CD4-positive, alpha-beta T cell (primary cell): ENCODE data around the gene ANKH. TPM values are rescaled to one million over a fixed set of nuclear protein-coding genes. Genes with fewer than 3 reads are reported as not detected.
A peak's percentile ranks its signal among the peaks of the same experiment; 100 is the strongest.

ENCODE experiments used
- ATAC-seq: fragments of 200-7000 bp; cut with Tn5 transposase; one replicate; pipeline ENCODE4 v1.10.0; 2022; ENCODE audit warnings: mild to moderate bottlenecking; ENCODE audit not compliant: poor library complexity
- CTCF ChIA-PET: fragments of 350-600 bp; sonication (Branson Sonifier 250); formaldehyde crosslinking; loops from one replicate; lab custom pipeline; 2021; ENCODE audit warnings: antibody characterized with exemption, inconsistent platforms; lab: Charles Lee
- POLR2A ChIA-PET: fragments of 350-600 bp; sonication (Branson Sonifier 250); formaldehyde crosslinking; loops from one replicate; lab custom pipeline; 2021; ENCODE audit warnings: antibody characterized with exemption, inconsistent platforms; lab: Charles Lee
- DNase-seq, 14 experiments: peaks; one replicate each; pipeline ENCODE4 v3.0.0-alpha.2; 2013 to 2020; ENCODE audit warnings: mixed read lengths in 2 of 14
- H3K27ac ChIP-seq, 2 donors: one replicate each; pipeline versions ENCODE4 v1.5.1 to v1.7.0; 2013; ENCODE audit warnings: low read length in 2 of 2, low read depth in 1 of 2, mild to moderate bottlenecking in 1 of 2
- H3K27me3 ChIP-seq, 2 experiments: 1 replicate in 1 of 2; 2 replicates in 1 of 2; pipeline versions ENCODE4 v1.6.1 to v1.7.0; 2013; ENCODE audit warnings: low read length in 2 of 2, control low read depth in 1 of 2, mild to moderate bottlenecking in 1 of 2, moderate library complexity in 1 of 2; ENCODE audit not compliant: insufficient read depth in 2 of 2, control insufficient read depth in 1 of 2
- H3K36me3 ChIP-seq: one replicate; pipeline ENCODE4 v1.6.1; 2013; ENCODE audit warnings: low read length, control low read depth; ENCODE audit not compliant: insufficient read depth
- H3K4me1 ChIP-seq: one replicate; pipeline ENCODE4 v1.6.1; 2013; ENCODE audit warnings: low read length, control low read depth; ENCODE audit not compliant: insufficient read depth
- H3K4me3 ChIP-seq: one replicate; pipeline ENCODE4 v1.5.1; 2013; ENCODE audit warnings: mild to moderate bottlenecking, low read length, moderate library complexity
- H3K9me3 ChIP-seq, 2 experiments: 1 replicate in 1 of 2; 2 replicates in 1 of 2; pipeline versions ENCODE4 v1.6.1 to v1.7.0; 2013; ENCODE audit warnings: low read length in 2 of 2, mild to moderate bottlenecking in 2 of 2, control low read depth in 1 of 2, moderate library complexity in 1 of 2; ENCODE audit not compliant: control insufficient read depth in 1 of 2, insufficient read depth in 1 of 2
- H3K27ac Mint-ChIP-seq: one replicate; pipeline ENCODE4 v1.8.0; 2020; ENCODE audit warnings: mixed read lengths
- H3K27me3 Mint-ChIP-seq: one replicate; pipeline ENCODE4 v1.8.0; 2021; ENCODE audit warnings: mixed read lengths
- H3K36me3 Mint-ChIP-seq: one replicate; pipeline ENCODE4 v1.8.0; 2021; ENCODE audit warnings: low read depth, mixed read lengths
- H3K4me1 Mint-ChIP-seq: one replicate; pipeline ENCODE4 v1.8.0; 2021; ENCODE audit warnings: low read depth, mixed read lengths
- H3K4me3 Mint-ChIP-seq: one replicate; pipeline ENCODE4 v1.8.0; 2020; ENCODE audit warnings: mild to moderate bottlenecking, mixed read lengths
- H3K9me3 Mint-ChIP-seq: one replicate; pipeline ENCODE4 v1.8.0; 2020; ENCODE audit warnings: mixed read lengths
- CTCF ChIP-seq: fragments of 200-600 bp; IDR thresholded peaks from one replicate; pipeline ENCODE4 v1.8.0; 2022; ENCODE audit warnings: antibody characterized with exemption, mild to moderate bottlenecking
- intact Hi-C, 2 experiments: fragments of 100-400 bp; cut with DNase I in 1 of 2; cut with micrococcal nuclease in 1 of 2; formaldehyde crosslinking; loops; one replicate each; pipeline versions ENCODE4 v1.15.1 to v1.9.0; 2023 to 2025; cut with DNase I, micrococcal nuclease
- total RNA-seq, 174 experiments: library from RNA in 2 of 174; stranded (reverse) in 2 of 174; gene quantifications; one replicate each; pipeline ENCODE4 v1.2.3 and lab custom pipeline; 2021 to 2026

The ANKH gene
- total RNA-seq, 2 experiments from 2014 or later: 69.5 to 72.3 TPM

- H3K36me3 ChIP-seq: peaks cover 8% of the 10 kb centered on the region
- TF ChIP-seq CTCF: no peak
- ChIA-PET CTCF (no interaction called here), POLR2A (interaction anchor here (1.2 to 1.3 kb wide), 2 partner anchors 9 to 11 kb away, joined by 3 to 5 read pairs; no protein-coding TSS in a partner anchor)
- H3K27ac ChIP-seq: no peak overlapping the region
- ATAC-seq (no peak), DNase-seq (no peak)
- Mint-ChIP-seq H3K36me3 (peaks cover 27% of the 10 kb centered on the region), H3K9me3 (no peaks in the 10 kb centered on the region), H3K27ac (peak overlapping the region; percentile 43), H3K4me3 (no peak overlapping the region), H3K27me3 (no peaks in the 10 kb centered on the region), H3K4me1 (peaks cover 79% of the 10 kb centered on the region)
- intact Hi-C loops: no loop called here
- no peak overlapping the region for H3K4me3 ChIP-seq
- H3K9me3 ChIP-seq: no peaks in the 10 kb centered on the region
- no peaks in the 10 kb centered on the region for H3K27me3 ChIP-seq
- H3K4me1 ChIP-seq: peaks cover 4% of the 10 kb centered on the region
Measured at GRCh38 chr5:14861123-14861765, 10.3 kb downstream of the ANKH start.

GRCh38 chr5:14859980-14860379, 11.6 kb downstream of the ANKH start:
- Mint-ChIP-seq H3K4me3 (no peak overlapping the region), H3K9me3 (no peaks in the 10 kb centered on the region), H3K27ac (no peak overlapping the region), H3K4me1 (peaks cover 80% of the 10 kb centered on the region), H3K36me3 (peaks cover 37% of the 10 kb centered on the region), H3K27me3 (no peaks in the 10 kb centered on the region)
- H3K27me3 ChIP-seq: no peaks in the 10 kb centered on the region
- intact Hi-C loops: loop anchor here in 1 of 2 experiments (10.0 kb wide), 1 partner anchor 715 kb away; the partner anchor contains the start of gene TRIO
- no peak for DNase-seq
- peaks cover 8% of the 10 kb centered on the region for H3K36me3 ChIP-seq
- no peaks in the 10 kb centered on the region for H3K9me3 ChIP-seq
- POLR2A ChIA-PET: interaction anchor here (0.6 kb wide), 1 partner anchor 17 kb away, joined by 3 read pairs; no protein-coding TSS in a partner anchor
- no peak overlapping the region for H3K4me3 ChIP-seq
- ATAC-seq: no peak
- TF ChIP-seq CTCF: no peak
- no peak overlapping the region for H3K27ac ChIP-seq
- CTCF ChIA-PET: no interaction called here
- peaks cover 6% of the 10 kb centered on the region for H3K4me1 ChIP-seq

- Histone ChIP-seq H3K9me3 (no peaks in the 10 kb centered on the region), H3K27ac (no peak overlapping the region), H3K27me3 (no peaks in the 10 kb centered on the region), H3K4me3 (no peak overlapping the region), H3K36me3 (peaks cover 8% of the 10 kb centered on the region), H3K4me1 (peaks cover 9% of the 10 kb centered on the region)
- TF ChIP-seq CTCF: no peak
- intact Hi-C loops: loop anchor here in 1 of 2 experiments (10.0 kb wide), 1 partner anchor 714 kb away; the partner anchor contains the start of gene TRIO
- H3K4me3 Mint-ChIP-seq: no peak overlapping the region
- DNase-seq: no peak
- H3K4me1 Mint-ChIP-seq: peaks cover 81% of the 10 kb centered on the region
- no peak for ATAC-seq
- H3K9me3 Mint-ChIP-seq: no peaks in the 10 kb centered on the region
- peaks cover 40% of the 10 kb centered on the region for H3K36me3 Mint-ChIP-seq
- ChIA-PET POLR2A (no interaction called here), CTCF (no interaction called here)
- H3K27me3 Mint-ChIP-seq: no peaks in the 10 kb centered on the region
- H3K27ac Mint-ChIP-seq: no peak overlapping the region
Measured at GRCh38 chr5:14859150-14859549, 12.4 kb downstream of the ANKH start.
